Activated naive CD4-positive, alpha-beta T cell (primary cell): ENCODE results near the gene OR4D2.
A peak's percentile ranks its signal among the peaks of the same experiment; 100 is the strongest.

ENCODE experiments used
- DNase-seq, 4 experiments: peaks; one replicate each; lab custom pipeline; 2025; lab: John Stamatoyannopoulos, UW

The OR4D2 gene

DNA sequence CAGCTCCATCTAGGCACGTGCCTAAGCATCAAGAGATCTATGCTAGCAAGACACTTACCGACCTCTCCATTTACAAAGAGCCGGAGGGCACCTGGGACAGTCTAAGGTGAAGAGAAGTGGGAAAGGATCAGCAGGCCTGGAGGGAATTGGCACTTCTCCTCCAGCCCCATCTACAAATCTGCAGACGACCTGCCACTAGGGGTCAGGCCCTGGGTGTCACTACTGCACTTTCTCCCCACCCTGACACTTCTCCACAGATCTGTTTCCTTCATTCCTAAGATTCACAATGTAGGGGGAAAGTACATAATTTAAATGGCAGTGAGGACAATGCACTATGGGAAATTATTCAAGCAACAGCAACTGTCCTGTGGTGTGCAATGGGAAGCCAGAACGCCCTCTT lies 44.1 kb downstream of the OR4D2 start:
- no peak for DNase-seq

DNA sequence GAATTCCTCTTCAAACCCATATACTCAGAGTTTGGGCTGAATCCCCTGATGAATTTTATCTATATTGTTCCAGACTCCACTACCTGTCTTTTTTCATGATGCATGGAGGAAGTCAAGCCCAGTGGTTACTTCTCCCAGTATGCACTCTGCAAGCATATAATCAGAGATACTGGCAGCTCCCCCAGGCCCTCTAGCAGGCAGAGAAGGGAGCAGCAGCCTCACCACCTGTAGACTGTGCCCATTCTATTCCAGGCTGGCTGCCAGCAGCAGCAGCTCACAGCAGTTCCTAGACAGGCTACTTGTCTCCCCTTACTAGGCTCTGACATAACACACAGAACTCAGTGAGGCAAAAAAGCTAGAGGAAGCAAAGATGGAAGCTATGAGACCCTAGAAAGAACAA lies 48.9 kb downstream of the OR4D2 start:
- DNase-seq: no peak

DNA sequence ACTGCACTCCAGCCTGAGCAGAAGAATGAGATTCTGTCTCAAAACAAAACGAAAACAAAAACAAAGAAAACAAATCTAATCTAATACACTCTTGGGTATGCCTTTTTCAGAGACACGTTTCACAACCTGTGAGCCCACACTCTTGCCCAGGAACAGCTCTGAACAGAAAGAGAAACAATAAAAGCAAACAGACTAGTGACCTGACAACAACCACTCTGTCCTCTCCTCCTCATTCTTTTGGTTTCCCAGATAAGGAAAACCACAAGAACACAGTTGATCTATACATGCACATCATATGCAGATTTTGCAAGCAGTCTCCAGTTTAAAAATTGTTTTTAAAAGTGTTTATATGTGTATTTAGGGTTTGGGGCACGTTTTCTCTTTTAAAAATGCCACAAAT lies 51.0 kb downstream of the OR4D2 start:
- no peak for DNase-seq

DNA sequence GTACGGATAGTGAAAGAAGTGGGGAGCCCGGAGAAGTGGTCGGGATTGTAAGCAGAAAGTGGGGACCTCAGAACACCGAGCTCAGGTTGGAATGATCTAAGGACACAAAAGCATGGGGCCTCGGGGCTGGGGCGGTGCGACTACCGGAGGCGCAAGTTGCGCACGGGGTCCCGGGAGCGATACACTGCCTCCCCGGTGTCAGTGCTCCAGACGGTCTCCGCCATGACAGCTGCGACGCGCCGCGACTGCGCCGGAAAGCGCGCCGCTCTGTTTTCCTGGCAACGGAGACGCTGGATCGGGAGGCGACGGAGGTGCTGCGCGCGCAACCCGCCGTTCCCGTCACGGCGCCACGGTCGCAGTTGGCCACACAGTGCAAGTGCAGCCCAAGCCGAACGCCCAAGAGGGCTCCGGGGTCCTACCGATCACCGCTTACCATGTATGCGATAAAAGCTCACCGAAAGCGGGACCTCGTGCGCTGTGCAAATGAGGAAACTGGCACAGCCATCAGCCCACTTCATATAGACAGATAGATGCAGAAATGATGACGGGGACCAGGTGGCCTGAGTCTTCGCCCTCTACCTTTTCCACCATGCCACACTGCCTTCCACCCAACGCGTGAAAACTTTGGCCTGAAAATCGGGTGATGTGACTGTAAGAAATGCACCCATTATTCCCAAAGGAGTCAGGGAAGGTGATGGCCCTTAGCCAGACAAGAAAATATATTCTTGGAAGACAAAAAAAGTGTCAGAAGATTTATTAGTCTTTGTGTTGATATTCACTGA lies 52.4 kb downstream of the OR4D2 start, which contains the start of gene MKS1:
Gene MKS1 (minus strand): TSS at position 249 of the 782 bp plus-strand sequence. CDS start 25 bp downstream, at position 224.
- DNase-seq: peak; percentile 87 to 94 (median 91)

DNA sequence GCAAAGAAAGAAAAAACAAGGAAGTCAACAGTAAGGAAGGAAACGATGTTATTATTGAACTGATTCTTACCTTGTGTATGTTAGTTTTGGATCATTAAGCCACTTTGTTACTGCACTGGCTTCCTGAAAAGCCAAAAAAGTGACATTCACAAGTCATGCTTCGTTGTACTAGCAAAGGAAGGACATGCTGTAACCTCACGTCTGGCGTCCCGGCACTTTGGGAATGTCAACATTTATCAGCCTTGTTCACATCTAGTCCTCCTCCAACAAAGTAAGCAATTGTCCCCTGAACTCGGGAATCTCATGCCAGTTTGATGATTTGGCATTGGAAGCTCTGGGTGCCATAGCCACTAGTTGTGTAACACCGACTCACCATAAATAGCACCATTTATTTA lies 53.0 kb downstream of the OR4D2 start:
- DNase-seq: no peak
